RCC 7860 (cell line): Measurements from ENCODE around the gene GRP.

Experiments
- DNase-seq: peaks from one replicate; pipeline ENCODE4 v3.0.0-alpha.2; 2015; ENCODE audit warnings: low spot score
- FAIRE-seq: peaks from 2 replicates; lab custom pipeline; 2012; peaks lifted over from hg19 to GRCh38; lab: Jason Lieb, UNC

Gene GRP

DNA sequence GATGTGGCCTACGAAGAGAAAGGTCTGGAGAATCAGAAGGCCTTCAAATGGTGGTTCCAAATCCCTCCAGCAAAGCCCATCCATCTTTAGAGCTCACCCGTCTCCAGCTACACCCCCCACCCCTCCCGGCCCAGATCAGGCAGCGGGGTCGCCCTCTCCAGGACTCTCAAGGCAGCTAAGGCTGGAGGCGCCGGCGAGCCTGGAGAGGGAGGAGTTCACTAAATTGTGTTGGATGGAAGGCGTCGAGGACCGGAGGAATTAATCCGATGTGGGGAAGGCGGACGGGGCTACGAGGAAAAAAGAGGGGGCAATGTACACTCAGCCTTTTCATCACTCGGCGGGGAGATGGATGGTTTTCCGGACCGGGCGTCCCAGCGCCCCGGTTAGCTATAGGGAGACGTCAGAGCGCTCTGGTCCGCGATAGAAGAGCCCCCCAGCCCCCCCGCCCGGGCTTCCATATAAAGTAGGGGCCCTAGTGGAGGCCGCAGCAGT is at the start of gene GRP:
Gene GRP (plus strand): TSS at position 487 of the 492 bp plus-strand sequence. CDS start 108 bp downstream, outside the sequence.
- DNase-seq (no peak), FAIRE-seq (no peak)

- FAIRE-seq (no peak), DNase-seq (peak; percentile 10)
These were observed 47.2 kb upstream of the GRP start for GRCh38 chr18:59172664-59173249.

DNA sequence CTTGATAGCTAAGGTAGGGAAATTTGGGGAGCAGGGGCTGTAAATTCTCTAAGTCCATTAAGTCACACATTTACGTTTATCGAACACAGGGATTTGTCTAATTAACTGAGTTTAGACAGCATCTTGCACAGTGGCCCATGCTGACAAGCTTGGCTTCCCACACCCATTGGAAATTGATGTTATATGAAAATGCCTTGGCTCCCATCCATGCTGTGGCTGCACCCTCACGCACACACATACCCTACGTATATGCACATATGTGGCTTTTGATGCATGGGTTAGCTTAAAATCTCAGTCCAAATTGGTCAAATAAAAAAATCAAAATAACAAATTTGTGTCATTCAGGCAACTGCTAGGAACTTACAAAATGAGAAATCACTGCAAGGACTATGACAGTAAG is 42.5 kb upstream of the GRP start:
- FAIRE-seq (no peak), DNase-seq (no peak)

- DNase-seq (no peak), FAIRE-seq (no peak)
These were observed 39.7 kb upstream of the GRP start for GRCh38 chr18:59180150-59180845.

DNA sequence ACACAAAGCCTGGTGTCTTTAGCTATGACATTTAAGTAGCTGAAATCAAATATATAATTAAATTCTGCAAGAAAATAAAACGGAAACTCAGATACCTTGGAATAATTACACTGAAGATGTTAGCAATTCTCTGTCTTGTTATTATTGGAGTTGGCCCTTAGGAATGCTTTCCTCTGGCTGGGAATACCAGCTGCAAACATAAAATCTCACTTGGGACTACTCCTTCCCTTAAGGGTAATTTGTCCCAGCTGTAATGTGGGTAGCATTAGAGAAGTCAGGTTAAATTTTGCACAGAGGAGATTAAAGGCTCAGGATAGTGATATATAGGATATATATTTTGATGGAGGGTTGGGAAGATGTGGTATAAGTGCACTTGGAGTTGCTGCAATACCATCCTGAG is 37.3 kb upstream of the GRP start:
- FAIRE-seq (no peak), DNase-seq (no peak)

- DNase-seq = no peak
- FAIRE-seq = no peak
These were observed 30.9 kb upstream of the GRP start for GRCh38 chr18:59189008-59189407.

DNA sequence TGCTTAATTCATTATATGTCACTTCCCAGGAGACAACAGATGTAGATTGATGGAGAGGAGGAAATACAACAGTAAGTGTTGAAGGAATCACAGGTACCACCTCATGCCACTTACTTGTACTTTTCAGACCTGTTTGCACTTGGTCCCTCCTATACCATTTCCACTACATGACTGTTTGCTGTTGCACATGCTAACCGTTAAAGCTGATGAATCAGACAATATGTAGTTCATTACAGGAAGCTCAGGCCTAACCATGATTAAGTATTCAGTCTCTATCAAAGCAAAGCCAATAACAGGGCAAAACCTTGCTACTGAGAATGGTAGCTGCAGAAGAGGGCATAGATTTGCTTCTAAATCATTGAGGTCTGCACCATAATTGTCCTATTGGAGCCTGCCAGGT is 30.2 kb upstream of the GRP start:
- FAIRE-seq = no peak
- DNase-seq = no peak

DNA sequence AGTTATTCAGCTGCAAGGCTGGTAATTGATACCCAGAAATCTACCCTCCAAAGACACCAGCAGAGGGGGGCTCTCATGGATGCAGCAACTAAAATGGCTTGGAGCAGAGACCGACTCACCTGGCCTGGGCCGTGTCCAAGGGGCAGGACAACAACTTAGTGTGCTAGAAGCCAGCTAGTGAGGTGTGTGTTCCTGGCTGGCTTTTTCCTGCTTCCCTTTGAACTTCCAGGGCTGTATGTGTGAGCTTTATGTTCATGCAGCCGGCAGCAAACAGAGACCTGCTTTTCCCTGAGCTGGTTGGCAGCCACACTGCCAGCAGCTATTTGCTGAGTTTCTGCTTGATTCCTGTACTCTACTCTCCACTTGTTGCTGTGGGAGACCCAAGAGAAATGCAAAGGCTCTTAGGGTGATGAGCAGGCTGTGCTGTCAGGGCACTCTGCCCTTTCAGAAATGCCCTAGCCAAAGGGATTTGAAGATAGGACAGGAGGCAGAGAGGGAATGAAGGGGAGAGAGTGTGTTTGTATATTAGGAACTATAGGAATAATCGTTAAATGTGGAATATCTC is 23.7 kb upstream of the GRP start:
- FAIRE-seq (no peak), DNase-seq (no peak)

DNA sequence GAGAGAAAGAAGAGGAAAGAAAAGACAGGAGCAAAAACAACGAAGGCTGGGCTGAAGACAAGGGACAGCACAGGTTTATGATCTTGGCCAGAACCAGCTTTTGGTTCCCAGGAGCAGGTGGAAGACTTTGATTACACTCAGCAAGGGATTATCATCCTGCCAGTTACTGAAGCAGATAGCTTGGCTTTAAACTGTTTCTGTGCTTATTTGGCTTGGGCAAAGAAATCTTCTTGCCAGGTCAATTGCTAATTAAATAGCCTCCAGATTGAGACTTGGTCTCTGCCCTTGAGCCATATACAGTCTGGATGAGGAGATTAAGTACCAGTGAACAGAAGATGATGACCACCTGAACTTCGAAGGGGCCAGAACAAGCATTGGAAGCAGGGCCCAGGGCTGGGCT is 22.3 kb upstream of the GRP start:
- DNase-seq (no peak), FAIRE-seq (no peak)

DNA sequence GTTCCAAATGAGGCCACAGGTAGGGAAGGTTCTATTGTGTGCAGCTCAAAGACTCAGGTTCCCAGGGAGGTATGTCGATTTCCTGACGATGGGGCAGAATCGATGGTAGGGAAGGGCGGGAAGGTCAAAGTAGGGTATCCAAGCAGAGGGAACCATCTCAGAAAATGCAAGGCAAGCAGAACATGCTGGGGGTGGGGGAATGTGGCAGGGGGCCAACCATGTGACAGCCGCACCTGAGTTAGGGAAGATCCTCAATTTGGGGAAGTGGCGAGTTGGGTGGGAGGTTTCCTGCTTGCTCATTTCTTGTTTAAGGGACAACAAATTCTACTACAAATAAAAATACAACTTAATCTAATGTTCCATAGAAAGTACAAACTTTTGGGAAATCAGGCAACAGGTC is 21.7 kb upstream of the GRP start:
- DNase-seq = no peak
- no peak for FAIRE-seq

GRCh38 chr18:59200787-59201186 is 19.2 kb upstream of the GRP start:
- DNase-seq (no peak), FAIRE-seq (no peak)

DNA sequence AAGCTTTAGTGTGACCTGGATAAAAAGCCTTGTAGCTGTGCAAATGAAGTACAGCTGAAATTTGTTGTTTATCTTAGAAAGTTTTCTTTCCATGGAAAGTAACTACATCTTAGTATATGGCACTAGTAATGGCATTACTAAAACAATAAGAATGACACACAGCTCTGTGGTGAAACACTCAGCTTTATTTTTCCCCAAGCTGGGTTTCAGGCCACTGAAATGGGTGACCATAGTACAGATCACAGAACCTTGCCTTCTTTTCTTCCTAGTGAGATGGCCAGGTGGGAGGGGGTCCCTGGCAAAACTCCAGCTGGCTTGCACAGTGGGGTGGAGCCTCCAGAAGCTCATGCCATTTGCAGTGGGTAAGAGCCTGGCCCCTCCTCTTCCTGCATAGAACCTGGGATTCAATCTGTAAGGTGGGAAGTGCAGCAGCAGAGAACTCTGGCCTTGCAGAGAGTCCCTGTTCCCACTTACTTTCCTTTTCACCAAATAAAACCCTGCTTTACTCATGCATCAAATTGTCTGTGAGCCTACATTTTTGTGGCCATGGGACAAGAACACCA is 17.6 kb upstream of the GRP start:
- no peak for FAIRE-seq
- no peak for DNase-seq

GRCh38 chr18:59207506-59207905 is 12.5 kb upstream of the GRP start:
- FAIRE-seq = no peak
- DNase-seq = no peak

- DNase-seq (no peak), FAIRE-seq (no peak)
These were observed 11.3 kb upstream of the GRP start for GRCh38 chr18:59208602-59209125.

DNA sequence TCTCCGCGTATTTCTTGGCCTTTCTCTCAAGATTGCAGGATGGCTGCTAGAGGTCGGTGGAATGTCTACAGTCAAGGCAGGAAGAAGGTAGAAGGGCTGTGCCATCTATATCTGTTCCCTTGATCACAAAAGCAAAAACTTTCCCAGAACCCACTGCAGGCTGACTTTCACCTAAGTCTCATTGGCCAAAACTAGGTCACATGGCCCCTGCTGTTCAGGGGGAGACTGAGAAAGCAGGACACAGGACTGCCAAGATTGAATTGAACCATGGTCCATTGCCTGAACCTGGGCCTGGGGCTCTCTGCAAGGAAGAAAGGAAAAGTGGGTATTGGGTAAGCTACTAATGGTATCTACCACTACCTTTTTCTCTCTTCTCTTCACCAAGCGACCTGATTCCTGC is 9.7 kb upstream of the GRP start:
- FAIRE-seq (no peak), DNase-seq (no peak)

- DNase-seq = no peak
- FAIRE-seq = no peak
These were observed 8.3 kb upstream of the GRP start for GRCh38 chr18:59211629-59212028.

DNA sequence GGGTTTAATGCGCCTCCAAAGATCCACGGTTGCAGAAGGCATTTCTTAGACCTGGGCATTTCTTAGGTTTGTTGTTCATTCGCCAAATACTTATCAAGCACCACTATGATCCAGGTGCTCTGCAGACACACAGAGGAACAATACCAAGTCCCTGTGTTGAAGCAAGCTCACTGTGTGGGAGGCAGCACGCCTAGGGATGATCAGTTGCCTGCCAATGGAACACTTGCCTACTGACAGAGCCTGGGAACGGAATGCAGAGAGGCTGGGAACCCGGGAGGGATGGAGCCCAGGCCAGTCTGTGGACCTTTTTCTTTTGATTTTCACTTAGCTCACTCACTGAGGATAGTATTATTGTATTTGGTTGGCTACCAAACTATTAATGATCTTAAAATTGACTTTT is 1.9 kb upstream of the GRP start:
- DNase-seq (no peak), FAIRE-seq (no peak)

DNA sequence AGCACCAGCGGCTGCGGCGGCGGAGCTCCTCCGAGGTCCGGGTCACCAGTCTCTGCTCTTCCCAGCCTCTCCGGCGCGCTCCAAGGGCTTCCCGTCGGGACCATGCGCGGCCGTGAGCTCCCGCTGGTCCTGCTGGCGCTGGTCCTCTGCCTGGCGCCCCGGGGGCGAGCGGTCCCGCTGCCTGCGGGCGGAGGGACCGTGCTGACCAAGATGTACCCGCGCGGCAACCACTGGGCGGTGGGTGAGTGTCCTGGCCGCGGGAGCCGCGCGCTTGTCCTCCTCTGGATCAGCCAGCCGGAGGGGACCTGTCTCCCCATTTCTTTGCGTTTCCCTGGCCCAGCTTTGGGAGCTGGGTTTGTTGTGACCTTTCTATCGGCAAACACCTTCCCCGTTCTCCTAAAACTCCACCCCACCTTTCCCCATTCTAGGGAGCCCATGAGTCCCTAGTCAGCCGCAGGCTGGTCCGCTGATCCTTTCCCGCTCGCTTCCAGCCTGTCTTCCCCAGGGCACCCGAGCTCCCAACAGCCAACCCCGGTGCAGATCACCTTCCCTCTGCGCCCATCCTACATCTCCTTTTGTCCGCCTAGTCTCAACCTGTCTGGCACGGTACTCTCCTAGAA is 316 bp downstream of the GRP start:
- FAIRE-seq (no peak), DNase-seq (no peak)

GRCh38 chr18:59220784-59221765 is 1.1 kb downstream of the GRP start:
- no peak for DNase-seq
- no peak for FAIRE-seq

DNA sequence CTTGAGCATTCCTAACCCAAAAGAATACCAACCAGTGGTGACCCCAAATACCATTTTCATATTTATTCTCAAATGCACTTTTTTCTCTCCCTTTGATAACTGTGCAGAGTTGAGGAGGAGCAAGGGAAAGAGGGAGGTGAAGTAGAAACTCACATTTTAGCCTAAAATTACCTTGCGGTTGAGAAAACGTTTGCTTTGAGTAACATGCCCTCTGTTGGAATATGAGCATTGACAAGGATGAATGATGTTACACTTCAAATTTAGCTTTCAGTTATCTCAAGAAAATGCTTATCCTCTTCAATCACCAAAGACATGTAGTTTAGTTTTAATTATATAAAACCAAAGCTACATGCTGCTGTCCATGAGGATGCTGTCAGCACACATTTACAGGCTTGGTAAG is 2.4 kb downstream of the GRP start:
- no peak for FAIRE-seq
- DNase-seq = no peak
